ENCODE measurements around the gene SLC38A8.

SLC38A8 gene

GRCh38 chr16:84042308-84042878, at the start of gene SLC38A8:
Gene SLC38A8 (minus strand): TSS chr16:84042795. CDS start chr16:84042157, 638 bp downstream.
- no peak within 1 kb of the TSS for H3K9ac ChIP-seq (ENCODE audit: low read length)
- H3K9me3 ChIP-seq (ENCODE audit: low read length): no peaks in the 10 kb centered on the region
- no peak within 1 kb of the TSS for H3K27ac ChIP-seq (ENCODE audit: low read depth, low read length)
- H3K27me3 ChIP-seq (ENCODE audit: control insufficient read depth in 1 of 2, insufficient read depth in 2 of 2, low read length in 2 of 2): peaks cover 0 to 5% of the 10 kb centered on the region in 2 donors
- H3K4me3 ChIP-seq (ENCODE audit: low read depth in 1 of 2, low read length in 2 of 2): no peak within 1 kb of the TSS
- no peaks in the 10 kb centered on the region for H3K36me3 ChIP-seq (ENCODE audit: insufficient read depth, low read length)
- no peaks in the 10 kb centered on the region for H3K4me1 ChIP-seq (ENCODE audit: insufficient read depth, low read length)

GRCh38 chr16:84091460-84091859, 48.9 kb upstream of the SLC38A8 start:
- no peak overlapping the region for H3K27ac ChIP-seq (ENCODE audit: low read depth, low read length)

GRCh38 chr16:84090211-84090610, 47.6 kb upstream of the SLC38A8 start:
- Histone ChIP-seq H3K27me3 (ENCODE audit: control insufficient read depth in 1 of 2, insufficient read depth in 2 of 2, low read length in 2 of 2) (no peaks in the 10 kb centered on the region), H3K9me3 (ENCODE audit: low read length) (no peaks in the 10 kb centered on the region), H3K27ac (ENCODE audit: low read depth, low read length) (no peak overlapping the region), H3K9ac (ENCODE audit: low read length) (no peak overlapping the region), H3K4me3 (ENCODE audit: low read depth in 1 of 2, low read length in 2 of 2) (no peak overlapping the region), H3K36me3 (ENCODE audit: insufficient read depth, low read length) (peaks cover 88% of the 10 kb centered on the region), H3K4me1 (ENCODE audit: insufficient read depth, low read length) (no peaks in the 10 kb centered on the region)

More at GRCh38 chr16:84091460-84091859, 48.9 kb upstream of the SLC38A8 start:
- Histone ChIP-seq H3K27me3 (ENCODE audit: control insufficient read depth in 1 of 2, insufficient read depth in 2 of 2, low read length in 2 of 2) (no peaks in the 10 kb centered on the region), H3K4me1 (ENCODE audit: insufficient read depth, low read length) (no peaks in the 10 kb centered on the region), H3K4me3 (ENCODE audit: low read depth in 1 of 2, low read length in 2 of 2) (no peak overlapping the region), H3K9ac (ENCODE audit: low read length) (no peak overlapping the region), H3K36me3 (ENCODE audit: insufficient read depth, low read length) (peaks cover 90% of the 10 kb centered on the region), H3K9me3 (ENCODE audit: low read length) (no peaks in the 10 kb centered on the region)

- H3K4me3 ChIP-seq (ENCODE audit: low read depth in 1 of 2, low read length in 2 of 2): no peak overlapping the region
- peaks cover 87% of the 10 kb centered on the region for H3K36me3 ChIP-seq (ENCODE audit: insufficient read depth, low read length)
- H3K9me3 ChIP-seq (ENCODE audit: low read length): no peaks in the 10 kb centered on the region
- H3K27me3 ChIP-seq (ENCODE audit: control insufficient read depth in 1 of 2, insufficient read depth in 2 of 2, low read length in 2 of 2): no peaks in the 10 kb centered on the region
- no peak overlapping the region for H3K27ac ChIP-seq (ENCODE audit: low read depth, low read length)
- H3K9ac ChIP-seq (ENCODE audit: low read length): no peak overlapping the region
- no peaks in the 10 kb centered on the region for H3K4me1 ChIP-seq (ENCODE audit: insufficient read depth, low read length)
These were observed 46.2 kb upstream of the SLC38A8 start for GRCh38 chr16:84088695-84089395.

GRCh38 chr16:84087466-84088151, 45.0 kb upstream of the SLC38A8 start:
- Histone ChIP-seq H3K4me1 (ENCODE audit: insufficient read depth, low read length) (no peaks in the 10 kb centered on the region), H3K36me3 (ENCODE audit: insufficient read depth, low read length) (peaks cover 84% of the 10 kb centered on the region)

GRCh38 chr16:84087001-84087400, 44.4 kb upstream of the SLC38A8 start:
- no peak overlapping the region for H3K9ac ChIP-seq (ENCODE audit: low read length)
- no peak overlapping the region for H3K4me3 ChIP-seq (ENCODE audit: low read depth in 1 of 2, low read length in 2 of 2)
- no peaks in the 10 kb centered on the region for H3K27me3 ChIP-seq (ENCODE audit: control insufficient read depth in 1 of 2, insufficient read depth in 2 of 2, low read length in 2 of 2)
- no peaks in the 10 kb centered on the region for H3K4me1 ChIP-seq (ENCODE audit: insufficient read depth, low read length)
- H3K9me3 ChIP-seq (ENCODE audit: low read length): no peaks in the 10 kb centered on the region
- H3K36me3 ChIP-seq (ENCODE audit: insufficient read depth, low read length): peaks cover 85% of the 10 kb centered on the region
- no peak overlapping the region for H3K27ac ChIP-seq (ENCODE audit: low read depth, low read length)

More at GRCh38 chr16:84087466-84088151, 45.0 kb upstream of the SLC38A8 start:
- H3K4me3 ChIP-seq (ENCODE audit: low read depth in 1 of 2, low read length in 2 of 2): no peak overlapping the region
- no peak overlapping the region for H3K9ac ChIP-seq (ENCODE audit: low read length)
- H3K9me3 ChIP-seq (ENCODE audit: low read length): no peaks in the 10 kb centered on the region
- H3K27me3 ChIP-seq (ENCODE audit: control insufficient read depth in 1 of 2, insufficient read depth in 2 of 2, low read length in 2 of 2): no peaks in the 10 kb centered on the region
- no peak overlapping the region for H3K27ac ChIP-seq (ENCODE audit: low read depth, low read length)

- Histone ChIP-seq H3K9ac (ENCODE audit: low read length) (no peak overlapping the region), H3K27ac (ENCODE audit: low read depth, low read length) (no peak overlapping the region), H3K4me1 (ENCODE audit: insufficient read depth, low read length) (no peaks in the 10 kb centered on the region), H3K4me3 (ENCODE audit: low read depth in 1 of 2, low read length in 2 of 2) (no peak overlapping the region), H3K9me3 (ENCODE audit: low read length) (no peaks in the 10 kb centered on the region), H3K36me3 (ENCODE audit: insufficient read depth, low read length) (peaks cover 85% of the 10 kb centered on the region), H3K27me3 (ENCODE audit: control insufficient read depth in 1 of 2, insufficient read depth in 2 of 2, low read length in 2 of 2) (no peaks in the 10 kb centered on the region)
These were observed 43.7 kb upstream of the SLC38A8 start for GRCh38 chr16:84086341-84086740.

GRCh38 chr16:84085773-84086172, 43.2 kb upstream of the SLC38A8 start:
- H3K27me3 ChIP-seq (ENCODE audit: control insufficient read depth in 1 of 2, insufficient read depth in 2 of 2, low read length in 2 of 2): no peaks in the 10 kb centered on the region
- H3K9ac ChIP-seq (ENCODE audit: low read length): no peak overlapping the region
- H3K4me1 ChIP-seq (ENCODE audit: insufficient read depth, low read length): no peaks in the 10 kb centered on the region
- H3K36me3 ChIP-seq (ENCODE audit: insufficient read depth, low read length): peaks cover 86% of the 10 kb centered on the region
- no peak overlapping the region for H3K4me3 ChIP-seq (ENCODE audit: low read depth in 1 of 2, low read length in 2 of 2)
- H3K9me3 ChIP-seq (ENCODE audit: low read length): no peaks in the 10 kb centered on the region
- no peak overlapping the region for H3K27ac ChIP-seq (ENCODE audit: low read depth, low read length)

GRCh38 chr16:84085271-84085667, 42.7 kb upstream of the SLC38A8 start:
- Histone ChIP-seq H3K9ac (ENCODE audit: low read length) (no peak overlapping the region), H3K9me3 (ENCODE audit: low read length) (no peaks in the 10 kb centered on the region), H3K36me3 (ENCODE audit: insufficient read depth, low read length) (peaks cover 86% of the 10 kb centered on the region), H3K4me3 (ENCODE audit: low read depth in 1 of 2, low read length in 2 of 2) (no peak overlapping the region), H3K4me1 (ENCODE audit: insufficient read depth, low read length) (no peaks in the 10 kb centered on the region), H3K27me3 (ENCODE audit: control insufficient read depth in 1 of 2, insufficient read depth in 2 of 2, low read length in 2 of 2) (no peaks in the 10 kb centered on the region), H3K27ac (ENCODE audit: low read depth, low read length) (no peak overlapping the region)

GRCh38 chr16:84084570-84085270, 42.1 kb upstream of the SLC38A8 start:
- H3K27me3 ChIP-seq (ENCODE audit: control insufficient read depth in 1 of 2, insufficient read depth in 2 of 2, low read length in 2 of 2): no peaks in the 10 kb centered on the region
- no peaks in the 10 kb centered on the region for H3K9me3 ChIP-seq (ENCODE audit: low read length)
- H3K9ac ChIP-seq (ENCODE audit: low read length): no peak overlapping the region
- H3K36me3 ChIP-seq (ENCODE audit: insufficient read depth, low read length): peaks cover 85% of the 10 kb centered on the region
- no peak overlapping the region for H3K4me3 ChIP-seq (ENCODE audit: low read depth in 1 of 2, low read length in 2 of 2)
- no peaks in the 10 kb centered on the region for H3K4me1 ChIP-seq (ENCODE audit: insufficient read depth, low read length)
- no peak overlapping the region for H3K27ac ChIP-seq (ENCODE audit: low read depth, low read length)

- H3K27me3 ChIP-seq (ENCODE audit: control insufficient read depth in 1 of 2, insufficient read depth in 2 of 2, low read length in 2 of 2): no peaks in the 10 kb centered on the region
- H3K9me3 ChIP-seq (ENCODE audit: low read length): no peaks in the 10 kb centered on the region
- H3K36me3 ChIP-seq (ENCODE audit: insufficient read depth, low read length): peaks cover 82% of the 10 kb centered on the region
- H3K4me1 ChIP-seq (ENCODE audit: insufficient read depth, low read length): no peaks in the 10 kb centered on the region
- no peak overlapping the region for H3K4me3 ChIP-seq (ENCODE audit: low read depth in 1 of 2, low read length in 2 of 2)
- no peak overlapping the region for H3K9ac ChIP-seq (ENCODE audit: low read length)
- no peak overlapping the region for H3K27ac ChIP-seq (ENCODE audit: low read depth, low read length)
These were observed 40.4 kb upstream of the SLC38A8 start for GRCh38 chr16:84082835-84083569.
